SJCRH30 (cell line): Measurements from ENCODE around the gene SWT1. TPM values are rescaled to one million over a fixed set of nuclear protein-coding genes. Genes with fewer than 3 reads are reported as not detected.

Experiments used
- DNase-seq, 2 experiments: peaks; one replicate each; pipeline ENCODE4 v3.0.0-alpha.2; 2015 to 2020
- H3K27ac ChIP-seq: fragments of 250-450 bp; sonication (Bioruptor Pico); 2 replicates; pipeline ENCODE4 v1.5.1; 2020; ENCODE audit warnings: mild to moderate bottlenecking, moderate library complexity
- H3K27me3 ChIP-seq: fragments of 250-450 bp; sonication (Bioruptor Pico); 2 replicates; pipeline ENCODE4 v1.5.1; 2020; ENCODE audit warnings: mild to moderate bottlenecking, moderate library complexity
- H3K36me3 ChIP-seq: fragments of 250-450 bp; sonication (Bioruptor Pico); 2 replicates; pipeline ENCODE4 v1.5.1; 2020; ENCODE audit warnings: mild to moderate bottlenecking, moderate library complexity
- H3K4me1 ChIP-seq: fragments of 250-450 bp; sonication (Bioruptor Pico); 2 replicates; pipeline ENCODE4 v1.5.1; 2020; ENCODE audit warnings: mild to moderate bottlenecking, moderate library complexity
- H3K4me3 ChIP-seq: fragments of 250-450 bp; sonication (Bioruptor Pico); 2 replicates; pipeline ENCODE4 v1.5.1; 2020; ENCODE audit warnings: mild to moderate bottlenecking, moderate library complexity
- H3K9me3 ChIP-seq: fragments of 250-450 bp; sonication (Bioruptor Pico); replicated peaks from 2 replicates; pipeline ENCODE4 v1.5.1; 2020; ENCODE audit warnings: mild to moderate bottlenecking, moderate library complexity
- total RNA-seq: library from RNA; depleted of rRNA; stranded (reverse); fragments of >200 nt; shearing (Covaris generic); gene quantifications from 2 replicates; pipeline ENCODE4 v1.2.3, GENCODE V29; 2014; rRNA removed

Gene SWT1, protein sequence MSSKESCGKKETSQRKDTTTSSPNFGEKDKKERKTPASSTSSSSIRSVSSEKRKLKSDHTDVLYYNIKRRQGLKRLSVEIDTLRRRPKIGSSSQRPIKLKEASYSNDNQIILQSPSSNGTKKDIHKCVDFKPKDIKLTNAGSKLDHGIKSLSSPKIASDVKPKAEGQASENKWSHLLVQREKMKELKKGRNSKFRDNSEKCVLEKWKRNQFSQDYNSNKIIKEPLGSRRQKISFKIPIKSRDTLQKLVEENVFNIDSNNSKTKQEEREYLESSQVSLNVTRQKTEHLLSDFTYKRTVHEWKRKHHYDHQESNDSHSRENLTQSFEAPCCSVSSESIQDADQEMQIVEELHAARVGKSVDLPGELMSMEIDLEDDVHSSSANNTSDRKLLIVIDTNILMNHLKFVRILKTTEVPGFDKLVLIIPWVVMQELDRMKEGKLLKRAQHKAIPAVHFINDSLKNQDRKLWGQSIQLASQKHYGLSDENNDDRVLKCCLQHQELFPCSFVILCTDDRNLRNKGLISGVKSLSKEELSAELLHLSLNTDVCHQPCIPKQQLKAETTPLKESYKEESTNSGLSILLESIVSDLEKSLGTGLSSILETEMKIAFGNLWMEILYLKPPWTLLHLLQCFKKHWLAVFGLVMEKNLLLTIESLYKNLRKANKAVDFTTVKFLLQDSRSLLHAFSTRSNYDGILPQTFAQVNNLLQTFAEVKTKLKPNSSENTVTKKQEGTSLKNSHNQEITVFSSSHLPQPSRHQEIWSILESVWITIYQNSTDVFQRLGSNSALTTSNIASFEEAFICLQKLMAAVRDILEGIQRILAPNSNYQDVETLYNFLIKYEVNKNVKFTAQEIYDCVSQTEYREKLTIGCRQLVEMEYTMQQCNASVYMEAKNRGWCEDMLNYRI
- 4.3 and 5.0 TPM in 2 replicates for total RNA-seq

GRCh38 chr1:185156854-185157598 is at the start of gene SWT1, which contains the start of gene TRMT1L:
Gene SWT1 (plus strand): TSS chr1:185157167. CDS start chr1:185160842, 3,675 bp downstream.
Gene TRMT1L (minus strand): TSS chr1:185156953. CDS start chr1:185156712, 241 bp downstream.
- Histone ChIP-seq H3K9me3 (no peaks in the 10 kb centered on the region), H3K4me1 (no peaks in the 10 kb centered on the region; the same call in 1 of the 2 replicates), H3K4me3 (peak within 1 kb of the TSS; percentile 89), H3K27me3 (no peaks in the 10 kb centered on the region), H3K27ac (peak within 1 kb of the TSS; percentile 89), H3K36me3 (no peaks in the 10 kb centered on the region)
- DNase-seq = peak; percentile 96 to 98

- H3K4me1 ChIP-seq = no peaks in the 10 kb centered on the region
- H3K9me3 ChIP-seq = peaks cover 3% of the 10 kb centered on the region
- H3K27ac ChIP-seq = no peak overlapping the region
- H3K36me3 ChIP-seq = no peaks in the 10 kb centered on the region; the same call in 1 of the 2 replicates
- no peaks in the 10 kb centered on the region for H3K27me3 ChIP-seq
- no peak for DNase-seq
- no peak overlapping the region for H3K4me3 ChIP-seq
These were observed 48.6 kb upstream of the SWT1 start for GRCh38 chr1:185108321-185108720.

DNA sequence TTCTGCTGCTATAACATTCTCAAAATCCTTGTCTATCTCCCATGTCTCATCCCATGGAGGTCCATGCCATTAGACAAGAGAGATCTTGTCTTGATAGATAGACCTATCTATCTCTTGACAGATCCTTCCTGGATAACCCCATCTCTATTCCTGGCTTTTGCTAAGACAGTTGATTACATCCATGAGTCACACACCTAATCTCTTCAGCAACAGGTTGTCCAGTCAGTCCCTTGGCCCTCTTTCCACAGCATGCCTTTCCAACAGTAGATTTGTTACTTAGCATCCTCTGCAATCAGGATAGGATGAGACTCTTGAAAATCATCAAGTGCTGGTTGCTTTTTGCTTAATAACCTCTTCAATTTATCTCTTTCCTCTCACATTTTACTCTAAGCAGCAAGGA is 46.8 kb upstream of the SWT1 start:
- no peak overlapping the region for H3K27ac ChIP-seq
- DNase-seq = no peak
- no peaks in the 10 kb centered on the region for H3K36me3 ChIP-seq
- peaks cover 3% of the 10 kb centered on the region for H3K9me3 ChIP-seq
- H3K4me3 ChIP-seq = no peak overlapping the region
- no peaks in the 10 kb centered on the region for H3K4me1 ChIP-seq
- no peaks in the 10 kb centered on the region for H3K27me3 ChIP-seq

DNA sequence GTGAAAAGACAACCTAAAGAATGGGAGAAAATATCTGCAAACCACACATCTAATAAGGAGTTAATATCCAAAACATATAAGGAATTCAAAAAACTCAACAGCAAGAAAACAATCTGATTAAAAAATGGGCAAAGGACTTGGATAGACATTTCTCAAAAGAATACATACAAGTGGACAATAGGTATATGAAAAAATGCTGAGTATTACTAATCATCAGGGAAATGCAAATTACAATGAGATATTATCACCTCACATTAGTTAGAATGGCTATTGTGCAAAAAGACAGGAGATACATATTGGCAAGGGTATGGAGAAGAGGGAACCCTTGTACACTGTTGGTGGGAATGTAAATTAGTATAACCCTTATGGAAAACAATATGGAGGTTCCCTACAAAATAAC is 45.1 kb upstream of the SWT1 start:
- no peak overlapping the region for H3K27ac ChIP-seq
- no peak overlapping the region for H3K4me3 ChIP-seq
- no peaks in the 10 kb centered on the region for H3K36me3 ChIP-seq
- no peak for DNase-seq
- no peaks in the 10 kb centered on the region for H3K27me3 ChIP-seq
- H3K9me3 ChIP-seq = peaks cover 3% of the 10 kb centered on the region
- H3K4me1 ChIP-seq = no peaks in the 10 kb centered on the region

GRCh38 chr1:185112356-185112755 is 44.6 kb upstream of the SWT1 start:
- Histone ChIP-seq H3K9me3 (peaks cover 3% of the 10 kb centered on the region), H3K27ac (no peak overlapping the region), H3K4me1 (no peaks in the 10 kb centered on the region), H3K4me3 (no peak overlapping the region), H3K27me3 (no peaks in the 10 kb centered on the region), H3K36me3 (no peaks in the 10 kb centered on the region)
- DNase-seq = no peak

- no peak for DNase-seq
- Histone ChIP-seq H3K36me3 (peaks cover 13% of the 10 kb centered on the region; the same call in 1 of the 2 replicates), H3K9me3 (no peaks in the 10 kb centered on the region; the same call in 1 of the 2 replicates), H3K27ac (no peak overlapping the region), H3K27me3 (no peaks in the 10 kb centered on the region), H3K4me1 (no peaks in the 10 kb centered on the region), H3K4me3 (no peak overlapping the region)
These were observed 27.3 kb upstream of the SWT1 start for GRCh38 chr1:185129708-185130107.

DNA sequence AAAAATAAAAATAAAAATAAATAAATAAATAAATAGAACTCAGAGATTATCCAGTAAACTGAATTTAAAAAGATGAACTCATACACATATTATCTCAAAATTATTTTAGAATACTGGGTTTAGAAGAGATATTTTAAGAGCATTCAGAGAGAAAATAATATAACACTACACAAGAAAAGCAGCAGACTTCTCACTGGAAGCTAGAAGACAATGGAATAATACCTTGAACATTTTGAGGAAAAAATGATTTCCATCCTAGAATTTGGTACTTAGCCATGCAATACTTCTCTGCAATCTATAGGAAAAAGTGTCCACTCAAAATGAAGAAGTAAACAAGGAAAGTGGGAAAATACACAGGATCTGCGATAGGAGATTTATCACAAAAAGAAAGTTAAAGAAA is 24.4 kb upstream of the SWT1 start:
- Histone ChIP-seq H3K9me3 (no peaks in the 10 kb centered on the region; the same call in 1 of the 2 replicates), H3K36me3 (peaks cover 14% of the 10 kb centered on the region; the same call in 1 of the 2 replicates), H3K27me3 (no peaks in the 10 kb centered on the region), H3K27ac (no peak overlapping the region), H3K4me1 (no peaks in the 10 kb centered on the region), H3K4me3 (no peak overlapping the region)
- no peak for DNase-seq

- Histone ChIP-seq H3K4me3 (no peak overlapping the region), H3K36me3 (0 out of 2 replicates have a peak, but pooled peaks cover 5% of the 10 kb centered on the region), H3K4me1 (no peaks in the 10 kb centered on the region), H3K9me3 (no peaks in the 10 kb centered on the region; the same call in 1 of the 2 replicates), H3K27ac (no peak overlapping the region), H3K27me3 (no peaks in the 10 kb centered on the region)
- no peak for DNase-seq
These were observed 18.9 kb upstream of the SWT1 start for GRCh38 chr1:185137896-185138545.

DNA sequence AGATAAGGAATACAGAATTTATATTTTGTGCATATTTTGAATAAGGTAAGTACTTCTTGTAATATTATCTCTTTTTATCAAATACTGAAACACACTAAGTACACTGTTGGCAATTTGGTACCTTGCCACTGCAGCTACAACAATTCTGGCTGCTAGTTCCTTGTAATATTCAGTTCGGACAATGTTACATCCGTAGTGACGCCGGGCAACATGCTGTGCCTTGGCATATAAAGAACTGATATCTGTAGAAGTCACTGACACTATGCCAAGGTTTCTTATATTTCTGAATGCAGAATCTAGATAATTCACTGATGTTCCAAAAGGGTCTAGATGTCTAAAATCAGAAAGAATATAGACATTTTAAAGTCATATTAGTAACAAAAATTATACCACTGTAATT is 17.7 kb upstream of the SWT1 start:
- H3K9me3 ChIP-seq = no peaks in the 10 kb centered on the region
- H3K27me3 ChIP-seq = no peaks in the 10 kb centered on the region
- no peak for DNase-seq
- H3K4me1 ChIP-seq = no peaks in the 10 kb centered on the region
- no peak overlapping the region for H3K27ac ChIP-seq
- no peak overlapping the region for H3K4me3 ChIP-seq
- peaks cover 16% of the 10 kb centered on the region; the same call in 1 of the 2 replicates for H3K36me3 ChIP-seq

- Histone ChIP-seq H3K36me3 (peaks cover 12% of the 10 kb centered on the region), H3K9me3 (no peaks in the 10 kb centered on the region), H3K27ac (no peak overlapping the region), H3K27me3 (no peaks in the 10 kb centered on the region), H3K4me1 (no peaks in the 10 kb centered on the region), H3K4me3 (no peak overlapping the region)
- DNase-seq = no peak
These were observed 12.7 kb upstream of the SWT1 start for GRCh38 chr1:185144233-185144632.

DNA sequence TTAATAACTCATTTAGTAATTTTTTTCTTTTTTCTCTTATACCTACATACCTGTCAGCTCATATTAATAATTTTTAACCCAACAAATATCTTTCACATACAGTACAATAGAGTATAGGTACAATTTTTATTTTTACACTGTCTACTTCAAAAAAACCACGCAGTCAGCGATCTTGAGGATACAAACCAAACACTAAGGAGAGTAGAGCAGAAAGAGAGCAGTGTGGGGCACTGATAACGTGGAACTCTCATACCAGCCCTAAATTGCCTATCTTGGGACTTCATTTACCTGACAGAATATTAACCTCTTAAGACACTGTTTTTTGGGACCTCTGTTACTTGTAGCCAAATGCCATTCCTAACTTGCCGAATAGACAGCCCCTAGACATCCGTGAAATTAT is 5.8 kb upstream of the SWT1 start:
- no peak for DNase-seq
- no peaks in the 10 kb centered on the region; the same call in 1 of the 2 replicates for H3K4me1 ChIP-seq
- peaks cover 6% of the 10 kb centered on the region; the same call in 1 of the 2 replicates for H3K36me3 ChIP-seq
- no peak overlapping the region for H3K4me3 ChIP-seq
- H3K9me3 ChIP-seq = no peaks in the 10 kb centered on the region
- no peak overlapping the region for H3K27ac ChIP-seq
- no peaks in the 10 kb centered on the region for H3K27me3 ChIP-seq

GRCh38 chr1:185152187-185152767 is 4.7 kb upstream of the SWT1 start:
- H3K9me3 ChIP-seq = no peaks in the 10 kb centered on the region
- DNase-seq = no peak
- no peaks in the 10 kb centered on the region; the same call in 1 of the 2 replicates for H3K4me1 ChIP-seq
- no peaks in the 10 kb centered on the region for H3K27me3 ChIP-seq
- H3K27ac ChIP-seq = no peak overlapping the region
- peaks cover 4% of the 10 kb centered on the region; the same call in 1 of the 2 replicates for H3K36me3 ChIP-seq
- no peak overlapping the region for H3K4me3 ChIP-seq

- no peak for DNase-seq
- H3K27ac ChIP-seq = no peak overlapping the region
- H3K9me3 ChIP-seq = no peaks in the 10 kb centered on the region
- no peaks in the 10 kb centered on the region; the same call in 1 of the 2 replicates for H3K4me1 ChIP-seq
- no peak overlapping the region for H3K4me3 ChIP-seq
- no peaks in the 10 kb centered on the region for H3K27me3 ChIP-seq
- peaks cover under 1% of the 10 kb centered on the region; the same call in 1 of the 2 replicates for H3K36me3 ChIP-seq
These were observed 2.0 kb upstream of the SWT1 start for GRCh38 chr1:185154912-185155513.
